Tibial nerve (tissue), 3 donors: ENCODE data around the gene CDK18.

Experiments
- CTCF ChIP-seq, 5 experiments: fragments of 200-600 bp in 3 of 5; fragments of 450-650 bp in 2 of 5; sonication (generic) in 3 of 5; IDR thresholded peaks; one replicate each; pipeline ENCODE4 v1.5.1; 2016 to 2019; ENCODE audit warnings: antibody characterized with exemption in 5 of 5, mild to moderate bottlenecking in 3 of 5, moderate library complexity in 2 of 5
- POLR2A ChIP-seq, 2 donors: fragments of 450-650 bp; IDR thresholded peaks; one replicate each; pipeline ENCODE4 v1.6.1; 2017; ENCODE audit warnings: antibody characterized with exemption in 2 of 2, mild to moderate bottlenecking in 2 of 2, moderate library complexity in 2 of 2

DNA sequence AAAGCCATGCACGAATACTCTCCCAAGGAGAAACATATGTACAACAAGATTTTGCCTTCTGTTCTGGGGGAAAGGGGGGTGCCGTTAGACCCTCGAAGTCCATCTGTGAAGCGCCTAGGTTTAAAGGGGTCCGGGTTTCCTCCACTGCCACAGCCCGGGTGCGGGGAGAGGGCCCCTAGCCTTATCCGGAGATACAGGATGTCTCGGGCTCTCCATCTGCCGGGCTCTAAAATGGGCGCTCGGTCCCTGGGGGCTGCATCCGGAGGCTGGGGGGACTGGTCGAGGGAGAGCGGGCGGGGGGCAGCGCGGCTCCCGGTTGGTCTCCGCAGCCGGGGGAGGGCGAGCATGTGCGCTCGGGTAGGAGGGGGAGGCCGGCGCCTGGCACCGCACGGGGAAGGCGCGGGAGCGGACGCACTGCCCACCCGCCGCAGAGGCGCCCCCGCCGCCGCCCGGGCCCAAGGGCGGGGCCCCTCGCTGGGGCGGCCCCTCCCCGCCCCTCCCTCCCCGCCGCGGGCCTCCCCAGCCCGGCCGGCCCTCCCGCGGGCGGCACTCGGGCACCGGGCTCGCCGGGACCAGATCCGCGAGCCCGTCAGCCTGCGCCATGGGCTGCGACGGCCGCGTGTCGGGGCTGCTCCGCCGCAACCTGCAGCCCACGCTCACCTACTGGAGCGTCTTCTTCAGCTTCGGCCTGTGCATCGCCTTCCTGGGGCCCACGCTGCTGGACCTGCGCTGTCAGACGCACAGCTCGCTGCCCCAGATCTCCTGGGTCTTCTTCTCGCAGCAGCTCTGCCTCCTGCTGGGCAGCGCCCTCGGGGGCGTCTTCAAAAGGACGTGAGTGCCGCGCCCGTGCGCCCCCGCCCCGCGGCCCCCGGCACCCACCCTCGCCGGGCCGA lies 64.2 kb downstream of the CDK18 start:
- no peak for TF ChIP-seq POLR2A (IDR thresholded peaks at IDR 0.05)
- peak in 1 of 5 experiments; percentile 6 for TF ChIP-seq CTCF (IDR thresholded peaks at IDR 0.05)
